WI38 (cell line): ENCODE measurements around the gene TSN.
"Not testable (repeated sequence)": the region's sequence is repeated elsewhere in the genome, so short reads cannot be mapped to it uniquely, and the experiment has no call there.

ENCODE experiments used
- H3K4me3 ChIP-seq: 2 replicates; pipeline ENCODE4 v1.5.1; 2011; ENCODE audit warnings: low read depth, mild to moderate bottlenecking, control low read depth, low read length
- CTCF ChIP-seq: IDR thresholded peaks from 2 replicates; pipeline ENCODE4 v1.5.1; 2012; ENCODE audit warnings: low read depth, mild to moderate bottlenecking, control low read depth, low read length

TSN gene

GRCh38 chr2:121716126-121716525, 39.3 kb upstream of the TSN start:
- TF ChIP-seq CTCF, result no peak
- H3K4me3 ChIP-seq, result no peak overlapping the region

- TF ChIP-seq CTCF, result no peak
- H3K4me3 ChIP-seq, result no peak overlapping the region
Measured at GRCh38 chr2:121717529-121717928, 37.9 kb upstream of the TSN start.

DNA sequence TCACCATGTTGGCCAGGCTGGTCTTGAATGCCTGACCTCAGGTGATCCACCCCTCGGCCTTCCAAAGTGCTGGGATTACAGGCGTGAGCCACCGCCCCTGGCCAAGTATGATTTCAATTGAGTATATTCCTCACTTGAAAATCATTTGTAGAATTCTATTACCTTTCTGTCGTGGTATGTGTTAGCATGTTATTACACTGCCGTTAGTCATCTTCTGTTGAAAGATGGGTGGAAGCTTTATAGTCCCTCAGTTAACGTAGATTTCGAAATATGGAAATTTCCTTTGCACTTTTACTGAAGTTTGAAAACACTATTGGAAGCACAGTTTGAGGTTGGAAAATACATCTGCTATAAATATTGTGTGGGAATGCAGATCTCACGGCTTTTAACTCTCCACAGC, 33.5 kb upstream of the TSN start:
- peak overlapping the region; percentile 22; the same call in 1 of the 2 replicates for H3K4me3 ChIP-seq
- TF ChIP-seq CTCF, result no peak

DNA sequence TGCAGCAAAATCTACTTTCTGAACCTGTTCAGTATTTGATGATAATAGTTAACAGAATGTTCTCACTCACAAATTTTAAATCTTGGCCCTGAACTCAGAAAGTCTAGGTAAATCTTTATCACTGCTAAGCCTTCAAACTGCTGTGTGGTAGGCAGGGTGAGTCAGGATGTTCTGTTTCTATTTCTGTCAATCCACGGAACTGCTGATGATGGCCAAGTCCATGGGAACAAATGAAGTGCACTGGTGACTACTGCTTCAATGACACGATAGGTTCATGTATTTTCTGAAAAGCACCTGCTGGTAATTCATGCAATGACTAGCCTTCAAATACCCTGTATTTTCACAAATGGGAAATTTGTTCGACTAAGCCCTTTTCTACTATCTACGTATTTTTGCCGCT, 33.0 kb upstream of the TSN start:
- peak overlapping the region; percentile 22; the same call in 1 of the 2 replicates for H3K4me3 ChIP-seq
- no peak for TF ChIP-seq CTCF

DNA sequence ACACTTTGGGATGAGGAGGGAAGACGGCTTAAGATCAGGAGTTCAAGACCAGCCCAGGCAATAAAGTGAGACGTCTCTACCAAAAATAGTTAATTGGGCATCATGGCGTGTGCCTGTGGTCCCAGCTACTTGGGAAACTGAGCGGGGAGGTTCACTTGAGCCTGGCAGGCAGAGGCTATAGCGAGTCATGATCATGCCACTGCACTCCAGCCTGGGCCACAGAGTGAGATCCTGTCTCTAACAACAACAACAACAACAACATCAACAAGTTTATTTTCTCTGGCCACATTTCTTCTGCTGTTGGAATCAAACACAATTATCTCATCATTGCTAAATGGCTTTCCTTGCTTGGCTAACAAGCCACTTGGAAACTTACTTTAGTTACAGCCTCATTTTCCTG, 32.1 kb upstream of the TSN start:
- no peak overlapping the region for H3K4me3 ChIP-seq
- no peak for TF ChIP-seq CTCF

GRCh38 chr2:121727332-121727731, 28.1 kb upstream of the TSN start:
- H3K4me3 ChIP-seq, result no peak overlapping the region
- TF ChIP-seq CTCF, result no peak

DNA sequence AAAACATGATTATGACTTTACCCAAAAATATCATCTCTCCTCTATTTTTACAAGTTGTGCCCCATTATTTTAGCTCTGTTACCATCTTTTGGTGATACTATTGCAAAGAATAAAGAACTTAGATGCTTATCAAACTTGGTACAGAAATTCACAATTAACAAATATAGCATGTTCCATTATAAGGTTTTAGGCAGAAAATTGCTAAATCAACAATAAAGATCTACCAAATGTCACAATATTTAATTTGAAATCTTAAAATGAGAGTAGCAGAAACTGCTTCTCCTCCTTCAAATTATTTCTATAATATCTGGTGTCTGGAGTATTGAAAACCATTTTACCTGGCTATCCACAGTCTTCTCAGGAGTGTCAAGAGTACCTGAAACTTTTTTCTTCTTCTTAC, 27.5 kb upstream of the TSN start:
- no peak overlapping the region for H3K4me3 ChIP-seq
- no peak for TF ChIP-seq CTCF

- no peak for TF ChIP-seq CTCF
Measured at GRCh38 chr2:121731366-121731765, 24.1 kb upstream of the TSN start.

DNA sequence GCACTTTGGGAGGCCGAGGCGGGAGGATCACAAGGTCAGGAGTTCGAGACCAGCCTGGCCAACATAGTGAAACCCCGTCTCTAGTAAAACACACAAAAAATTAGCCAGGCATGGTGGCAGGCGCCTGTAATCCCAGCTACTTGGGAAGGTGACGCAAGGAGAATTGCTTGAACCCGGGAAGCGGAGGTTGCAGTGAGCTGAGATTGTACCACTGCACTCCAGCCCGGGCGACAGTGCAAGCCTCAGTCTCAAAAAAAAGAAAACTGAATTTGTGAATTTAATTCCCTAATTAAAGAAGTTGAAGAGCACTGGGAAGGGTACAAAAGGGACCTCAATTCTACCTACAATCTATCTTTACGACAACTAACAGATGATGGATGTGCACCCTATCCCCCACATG, 20.9 kb upstream of the TSN start:
- H3K4me3 ChIP-seq, result not testable (repeated sequence)

More at GRCh38 chr2:121731366-121731765, 24.1 kb upstream of the TSN start:
- no peak overlapping the region for H3K4me3 ChIP-seq
